ENCODE results near the gene MMEL1. TPM values are rescaled to one million over a fixed set of nuclear protein-coding genes. Genes with fewer than 3 reads are reported as not detected.

MMEL1 gene
- total RNA-seq, 6 experiments from 2014 or later = 1.2 to 2.0 TPM; not detected in 4

DNA sequence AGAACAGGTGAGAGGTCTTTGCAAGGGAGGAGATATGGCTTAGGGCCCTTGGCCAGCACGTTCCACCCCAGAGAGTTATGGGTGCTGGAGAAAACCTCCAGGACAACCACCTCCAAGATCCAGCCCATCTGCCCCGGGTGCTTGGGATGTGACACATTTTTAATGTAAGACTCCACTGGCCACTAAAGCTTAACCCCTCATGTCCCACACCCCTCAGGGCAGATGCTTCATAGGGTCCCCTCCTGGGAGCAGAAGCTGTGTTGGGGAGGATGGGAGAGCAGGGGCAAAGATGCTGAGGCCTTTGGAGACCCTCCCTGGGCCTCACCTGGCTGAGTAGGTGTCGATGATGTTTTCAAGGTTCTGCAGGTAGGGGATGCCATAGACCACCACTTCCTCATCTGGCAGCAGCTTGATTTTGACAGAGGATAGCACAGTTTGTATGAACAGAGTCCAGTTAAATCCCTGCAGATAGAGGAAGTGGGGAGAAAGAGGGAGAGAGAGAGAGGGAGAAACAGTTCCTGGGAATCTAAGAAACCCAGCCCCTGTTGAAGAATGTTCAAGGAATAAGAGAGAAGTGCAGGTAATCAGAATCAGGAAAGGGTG, 34.4 kb downstream of the MMEL1 start:
- H3K27ac ChIP-seq = no peak overlapping the region
- intact Hi-C loops (cut with DNase I) = no loop called here
- ATAC-seq (no peak), DNase-seq (no peak)
- no peak for TF ChIP-seq POLR2A (IDR thresholded peaks at IDR 0.05)
- TF ChIP-seq, protein P1, sequence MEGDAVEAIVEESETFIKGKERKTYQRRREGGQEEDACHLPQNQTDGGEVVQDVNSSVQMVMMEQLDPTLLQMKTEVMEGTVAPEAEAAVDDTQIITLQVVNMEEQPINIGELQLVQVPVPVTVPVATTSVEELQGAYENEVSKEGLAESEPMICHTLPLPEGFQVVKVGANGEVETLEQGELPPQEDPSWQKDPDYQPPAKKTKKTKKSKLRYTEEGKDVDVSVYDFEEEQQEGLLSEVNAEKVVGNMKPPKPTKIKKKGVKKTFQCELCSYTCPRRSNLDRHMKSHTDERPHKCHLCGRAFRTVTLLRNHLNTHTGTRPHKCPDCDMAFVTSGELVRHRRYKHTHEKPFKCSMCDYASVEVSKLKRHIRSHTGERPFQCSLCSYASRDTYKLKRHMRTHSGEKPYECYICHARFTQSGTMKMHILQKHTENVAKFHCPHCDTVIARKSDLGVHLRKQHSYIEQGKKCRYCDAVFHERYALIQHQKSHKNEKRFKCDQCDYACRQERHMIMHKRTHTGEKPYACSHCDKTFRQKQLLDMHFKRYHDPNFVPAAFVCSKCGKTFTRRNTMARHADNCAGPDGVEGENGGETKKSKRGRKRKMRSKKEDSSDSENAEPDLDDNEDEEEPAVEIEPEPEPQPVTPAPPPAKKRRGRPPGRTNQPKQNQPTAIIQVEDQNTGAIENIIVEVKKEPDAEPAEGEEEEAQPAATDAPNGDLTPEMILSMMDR (IDR thresholded peaks at IDR 0.05) = no peak
- H3K9me3 ChIP-seq = no peaks in the 10 kb centered on the region
- no peaks in the 10 kb centered on the region for H3K27me3 ChIP-seq
- no CpG with 5 or more reads among the region's 3 CpGs for WGBS (ENCODE audit: insufficient coverage, low coverage, low lambda C conversion rate, missing lambda C conversion rate)
- no peak overlapping the region for H3K4me3 ChIP-seq
- no peaks in the 10 kb centered on the region for H3K36me3 ChIP-seq
- H3K4me1 ChIP-seq = no peaks in the 10 kb centered on the region

DNA sequence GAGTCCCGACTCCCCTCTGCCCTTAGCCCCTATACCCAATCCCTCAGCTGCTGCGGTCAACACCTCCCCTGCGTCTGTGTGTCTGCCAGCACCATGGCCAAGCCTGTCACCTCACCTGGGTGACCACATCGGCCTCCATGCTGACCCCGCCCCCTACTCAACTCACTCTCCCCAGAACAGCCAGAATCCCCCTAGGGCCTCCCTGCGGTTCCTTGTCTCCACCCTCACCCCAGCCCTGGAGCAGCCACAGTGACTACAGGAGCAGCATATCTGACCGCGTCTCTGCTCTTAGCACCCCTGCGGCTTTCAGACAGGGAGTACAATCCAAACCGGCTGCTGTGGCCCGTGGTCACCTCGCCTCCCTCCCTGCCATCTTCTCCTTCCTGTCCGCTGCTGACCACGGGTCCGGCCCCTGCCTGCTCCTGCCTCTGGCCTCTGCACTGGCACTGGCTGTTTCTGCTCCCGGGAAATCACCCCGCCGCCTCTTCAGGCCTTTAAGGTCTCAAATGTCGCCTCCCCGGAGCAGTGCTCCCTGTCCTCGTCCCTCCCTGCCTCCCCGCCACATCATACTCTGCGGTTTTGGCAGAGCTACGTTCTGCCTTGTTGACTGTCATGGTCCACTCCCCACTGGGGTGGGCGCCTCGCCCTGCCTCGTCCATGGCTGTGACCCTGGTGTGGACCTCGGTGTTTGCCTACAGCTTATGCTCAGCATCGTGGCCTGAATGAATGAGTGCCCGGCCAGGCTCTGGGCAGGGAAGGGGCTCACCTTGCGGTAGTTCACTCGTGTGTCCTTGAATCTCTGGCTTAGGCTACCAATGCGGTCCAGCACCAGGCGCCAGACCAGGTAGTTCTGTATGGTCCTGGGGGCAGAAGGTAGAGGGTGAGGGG, 35.1 kb downstream of the MMEL1 start:
- no peak overlapping the region for H3K27ac ChIP-seq
- H3K4me3 ChIP-seq = no peak overlapping the region
- WGBS (ENCODE audit: insufficient coverage, low coverage, low lambda C conversion rate, missing lambda C conversion rate) = 61% methylated on average over 21 of the region's 34 CpGs
- H3K36me3 ChIP-seq = no peaks in the 10 kb centered on the region
- H3K27me3 ChIP-seq = no peaks in the 10 kb centered on the region
- DNase-seq (peak in 2 of 3 donors; percentile 31 to 35), ATAC-seq (no peak)
- intact Hi-C loops (cut with DNase I) = no loop called here
- H3K4me1 ChIP-seq = no peaks in the 10 kb centered on the region
- no peaks in the 10 kb centered on the region for H3K9me3 ChIP-seq
- TF ChIP-seq POLR2A (IDR thresholded peaks at IDR 0.05) = no peak
- TF ChIP-seq, protein P1 (IDR thresholded peaks at IDR 0.05) = no peak

- DNase-seq (peak in 2 of 3 donors; percentile 32 to 49), ATAC-seq (no peak)
- intact Hi-C loops (cut with DNase I) = no loop called here
- WGBS (ENCODE audit: insufficient coverage, low coverage, low lambda C conversion rate, missing lambda C conversion rate) = 89% methylated on average over 15 of the region's 28 CpGs
- Histone ChIP-seq H3K27ac (no peak overlapping the region), H3K4me1 (no peaks in the 10 kb centered on the region), H3K4me3 (no peak overlapping the region), H3K27me3 (no peaks in the 10 kb centered on the region), H3K9me3 (no peaks in the 10 kb centered on the region), H3K36me3 (no peaks in the 10 kb centered on the region)
- TF ChIP-seq, protein P1 (IDR thresholded peaks at IDR 0.05) = no peak
- no peak for TF ChIP-seq POLR2A (IDR thresholded peaks at IDR 0.05)
Observed at GRCh38 chr1:2596530-2597333, 36.1 kb downstream of the MMEL1 start.

GRCh38 chr1:2595812-2596529, 36.8 kb downstream of the MMEL1 start:
- H3K9me3 ChIP-seq = no peaks in the 10 kb centered on the region
- ATAC-seq (no peak), DNase-seq (peak in 2 of 3 donors; percentile 42 to 52)
- H3K27ac ChIP-seq = no peak overlapping the region
- H3K4me3 ChIP-seq = no peak overlapping the region
- WGBS (ENCODE audit: insufficient coverage, low coverage, low lambda C conversion rate, missing lambda C conversion rate) = 60% methylated on average over 4 of the region's 31 CpGs
- TF ChIP-seq POLR2A (IDR thresholded peaks at IDR 0.05) = no peak
- TF ChIP-seq, protein P1 (IDR thresholded peaks at IDR 0.05) = no peak
- intact Hi-C loops (cut with DNase I) = no loop called here
- no peaks in the 10 kb centered on the region for H3K4me1 ChIP-seq
- H3K27me3 ChIP-seq = no peaks in the 10 kb centered on the region
- no peaks in the 10 kb centered on the region for H3K36me3 ChIP-seq

Measured in right lobe of liver (tissue), 6 donors.